SK-N-SH (cell line): ENCODE measurements around the gene EFCAB6. TPM values are rescaled to one million over a fixed set of nuclear protein-coding genes. Genes with fewer than 3 reads are reported as not detected.

ENCODE experiments used
- CTCF ChIA-PET: fragments of 300-600, 350-600 bp; formaldehyde crosslinking; extraction: SDS; loops from one replicate; lab custom pipeline; 2021; lab: Yijun Ruan, JAX
- POLR2A ChIA-PET: fragments of 350-600 bp; sonication (Branson Sonifier 250); formaldehyde crosslinking; extraction: SDS; loops from one replicate; lab custom pipeline; 2020; ENCODE audit warnings: antibody characterized with exemption, inconsistent platforms; lab: Yijun Ruan, JAX
- DNase-seq: peaks from one replicate; pipeline ENCODE4 v3.0.0; 2012
- H2AFZ ChIP-seq: fragments of 200-600 bp; sonication (generic); 2 replicates; pipeline ENCODE4 v1.8.1; 2016; ENCODE audit warnings: antibody characterized with exemption, mild to moderate bottlenecking, low read depth
- H3F3A ChIP-seq: fragments of 200-600 bp; sonication (generic); replicated peaks from 2 replicates; pipeline ENCODE3; 2016; ENCODE audit warnings: antibody characterized with exemption, mild to moderate bottlenecking; ENCODE audit not compliant: insufficient read depth
- H3K27ac ChIP-seq, 2 experiments: fragments of 200-500 bp in 1 of 2; fragments of 200-600 bp in 1 of 2; sonication (Bioruptor generic) in 1 of 2; sonication (generic), shearing (Covaris generic) in 1 of 2; 2 replicates each; pipeline versions ENCODE4 v1.5.1 to v1.6.1; 2014 to 2016; ENCODE audit warnings: low read depth in 2 of 2, inconsistent platforms in 1 of 2, low read length in 1 of 2, mild to moderate bottlenecking in 1 of 2, mixed read lengths in 1 of 2
- H3K27me3 ChIP-seq: fragments of 200-600 bp; sonication (generic), shearing (Covaris generic); 2 replicates; pipeline ENCODE4 v1.6.1; 2016; ENCODE audit warnings: mixed run types; ENCODE audit not compliant: insufficient read depth
- H3K36me3 ChIP-seq, 2 experiments: fragments of 200-500 bp in 1 of 2; fragments of 200-600 bp in 1 of 2; sonication (Bioruptor generic) in 1 of 2; sonication (generic) in 1 of 2; replicated peaks in 1 of 2; 2 replicates each; pipeline versions ENCODE3 to v1.5.1; 2014 to 2016; ENCODE audit warnings: low read length in 1 of 2, mild to moderate bottlenecking in 1 of 2; ENCODE audit not compliant: insufficient read depth in 2 of 2, control insufficient read depth in 1 of 2
- H3K4me1 ChIP-seq, 2 experiments: fragments of 200-500 bp in 1 of 2; fragments of 200-600 bp in 1 of 2; sonication (Bioruptor generic) in 1 of 2; sonication (generic), shearing (Covaris generic) in 1 of 2; 2 replicates each; pipeline versions ENCODE4 v1.5.1 to v1.6.1; 2014 to 2016; ENCODE audit warnings: low read depth in 1 of 2, low read length in 1 of 2, mixed run types in 1 of 2; ENCODE audit not compliant: insufficient read depth in 2 of 2, control insufficient read depth in 1 of 2
- H3K4me2 ChIP-seq: fragments of 200-600 bp; sonication (generic), shearing (Covaris generic); 2 replicates; pipeline ENCODE4 v1.6.1; 2017; ENCODE audit warnings: mixed run types
- H3K4me3 ChIP-seq, 2 experiments: fragments of 200-500 bp in 1 of 2; fragments of 200-600 bp in 1 of 2; sonication (Bioruptor generic) in 1 of 2; sonication (generic), shearing (Covaris generic) in 1 of 2; 2 replicates each; pipeline versions ENCODE4 v1.5.1 to v1.8.1; 2014 to 2016; ENCODE audit warnings: low read depth in 2 of 2, inconsistent platforms in 1 of 2, low read length in 1 of 2, mild to moderate bottlenecking in 1 of 2, mixed read lengths in 1 of 2, moderate library complexity in 1 of 2
- H3K79me2 ChIP-seq: fragments of 200-600 bp; sonication (generic); 2 replicates; pipeline ENCODE4 v1.8.1; 2017; ENCODE audit warnings: mild to moderate bottlenecking; ENCODE audit not compliant: insufficient read depth
- H3K9ac ChIP-seq: fragments of 200-600 bp; sonication (generic); 2 replicates; pipeline ENCODE4 v1.6.1; 2017; ENCODE audit warnings: mixed run types
- H3K9me2 ChIP-seq: fragments of 200-600 bp; sonication (generic); 2 replicates; pipeline ENCODE4 v1.6.1; 2017; ENCODE audit warnings: mixed run types
- H3K9me3 ChIP-seq: fragments of 200-600 bp; sonication (generic); 2 replicates; pipeline ENCODE4 v1.6.1; 2017; ENCODE audit warnings: mixed run types, mild to moderate bottlenecking, moderate library complexity
- H4K20me1 ChIP-seq: fragments of 200-600 bp; sonication (generic); 2 replicates; pipeline ENCODE4 v1.6.1; 2017; ENCODE audit warnings: mild to moderate bottlenecking, mixed run types; ENCODE audit not compliant: insufficient read depth
- CHD2 ChIP-seq: fragments of 150-350 bp; IDR thresholded peaks from 2 replicates; pipeline ENCODE4 v1.6.1; 2018; ENCODE audit warnings: low read length; ENCODE audit not compliant: partially characterized antibody
- ELF1 ChIP-seq: IDR thresholded peaks from 2 replicates; pipeline ENCODE4 v1.4.0; 2012
- EP300 ChIP-seq, 2 experiments: IDR thresholded peaks; 2 replicates each; pipeline versions ENCODE4 v1.4.0 to v1.6.1; 2012; ENCODE audit warnings: borderline replicate concordance in 1 of 2, low read depth in 1 of 2, low read length in 1 of 2
- FOSL2 ChIP-seq: IDR thresholded peaks from 2 replicates; pipeline ENCODE4 v1.4.0; 2012; ENCODE audit warnings: low read depth, mild to moderate bottlenecking, moderate library complexity, borderline replicate concordance
- FOXJ3 ChIP-seq: sonication (generic); formaldehyde crosslinking; IDR thresholded peaks from 2 replicates; pipeline ENCODE4 v1.5.1; 2020; ENCODE audit warnings: mild to moderate bottlenecking, missing genetic modification reagents
- FOXM1 ChIP-seq: IDR thresholded peaks from 2 replicates; pipeline ENCODE4 v1.4.0; 2012; ENCODE audit warnings: low read depth, mild to moderate bottlenecking
- IRF3 ChIP-seq: fragments of 150-350 bp; IDR thresholded peaks from 2 replicates; pipeline ENCODE4 v1.6.1; 2016; ENCODE audit warnings: mild to moderate bottlenecking, low read depth, low read length
- MEF2A ChIP-seq: IDR thresholded peaks from 2 replicates; pipeline ENCODE4 v1.4.0; 2012; ENCODE audit warnings: low read depth, borderline replicate concordance
- NRF1 ChIP-seq: IDR thresholded peaks from 2 replicates; pipeline ENCODE4 v1.6.1; 2012; ENCODE audit warnings: low read depth, mild to moderate bottlenecking, low read length
- PBX3 ChIP-seq: IDR thresholded peaks from 2 replicates; pipeline ENCODE4; 2012
- POLR2AphosphoS5 ChIP-seq: IDR thresholded peaks from 2 replicates; pipeline ENCODE4 v1.6.1; 2012; ENCODE audit warnings: low read depth, low read length
- RAD21 ChIP-seq: IDR thresholded peaks from 2 replicates; pipeline ENCODE4 v1.6.1; 2012; ENCODE audit warnings: mild to moderate bottlenecking, low read length
- RXRA ChIP-seq: IDR thresholded peaks from 2 replicates; pipeline ENCODE4 v1.4.0; 2012; ENCODE audit warnings: low read depth, mild to moderate bottlenecking, borderline replicate concordance
- SMC3 ChIP-seq: IDR thresholded peaks from 2 replicates; pipeline ENCODE4 v1.6.1; 2012; ENCODE audit warnings: low read depth, low read length, improper control_type of control experiment
- TCF12 ChIP-seq: IDR thresholded peaks from 2 replicates; pipeline ENCODE4 v1.4.0; 2012
- USF1 ChIP-seq: IDR thresholded peaks from 2 replicates; pipeline ENCODE4 v1.4.0; 2012; ENCODE audit warnings: low read depth, borderline replicate concordance
- USF2 ChIP-seq: fragments of 150-350 bp; IDR thresholded peaks from 2 replicates; pipeline ENCODE4 v1.6.1; 2017; ENCODE audit warnings: antibody characterized with exemption, low read length, low read depth, borderline replicate concordance
- YY1 ChIP-seq: IDR thresholded peaks from 2 replicates; pipeline ENCODE4 v1.4.0; 2012; ENCODE audit warnings: low read depth, mild to moderate bottlenecking
- WGBS: methylation state at CpG from one replicate; pipeline ENCODE4 v1.1.6; 2017; ENCODE audit warnings: low lambda C conversion rate; 5-methylcytosine and 5-hydroxymethylcytosine counted together
- polyA plus RNA-seq, 3 experiments: library from polyadenylated mRNA; depleted of rRNA; stranded (reverse); fragments of >200 nt; gene quantifications; 2 replicates each; pipeline ENCODE4 v1.2.3, GENCODE V29; 2012

Gene EFCAB6
- polyA plus RNA-seq, 1 of the 3 experiments (the other 2 are of a cell fraction) = 0.46 TPM

GRCh38 chr22:43750751-43751150, 61.4 kb downstream of the EFCAB6 start (continued):
- no peak for TF ChIP-seq YY1
- TF ChIP-seq RAD21 = no peak
- no peak for TF ChIP-seq MEF2A

GRCh38 chr22:43749473-43749872, 62.6 kb downstream of the EFCAB6 start:
- no peaks in the 10 kb centered on the region for H4K20me1 ChIP-seq
- no peaks in the 10 kb centered on the region for H3K36me3 ChIP-seq
- H3K27me3 ChIP-seq = no peaks in the 10 kb centered on the region
- no peak for DNase-seq
- no peak overlapping the region for H2AFZ ChIP-seq
- H3K4me3 ChIP-seq = no peak overlapping the region
- TF ChIP-seq POLR2AphosphoS5 (no peak), USF2 (no peak), SMC3 (no peak), CHD2 (no peak), YY1 (no peak), FOSL2 (no peak), RXRA (no peak), FOXM1 (no peak), PBX3 (no peak)
- H3K79me2 ChIP-seq = no peaks in the 10 kb centered on the region
- CTCF ChIA-PET = interaction anchor here (0.6 kb wide), 1 partner anchor 16 kb away, joined by 3 read pairs; no protein-coding TSS in a partner anchor
- no peaks in the 10 kb centered on the region for H3K4me1 ChIP-seq
- POLR2A ChIA-PET = no interaction called here
- no peak overlapping the region for H3K27ac ChIP-seq
- no peak overlapping the region for H3K4me2 ChIP-seq
- H3K9ac ChIP-seq = no peak overlapping the region
- H3F3A ChIP-seq = no peaks in the 10 kb centered on the region
- no peaks in the 10 kb centered on the region for H3K9me3 ChIP-seq
- no peaks in the 10 kb centered on the region for H3K9me2 ChIP-seq
- 88% methylated on average over 4 of the region's 15 CpGs for WGBS

GRCh38 chr22:43747877-43748276, 64.2 kb downstream of the EFCAB6 start:
- H3K27ac ChIP-seq = no peak overlapping the region
- H3F3A ChIP-seq = no peaks in the 10 kb centered on the region
- H3K4me1 ChIP-seq = no peaks in the 10 kb centered on the region
- TF ChIP-seq EP300 (IDR thresholded peaks at IDR 0.05; ENCODE audit: borderline replicate concordance in 1 of 2, low read depth in 1 of 2, low read length in 1 of 2) (no peak), FOXJ3 (CRISPR knock-in tag) (no peak), USF2 (no peak), USF1 (no peak), NRF1 (no peak), ELF1 (no peak), IRF3 (no peak), TCF12 (no peak), PBX3 (no peak)
- H4K20me1 ChIP-seq = no peaks in the 10 kb centered on the region
- H3K9me3 ChIP-seq = no peaks in the 10 kb centered on the region
- H3K36me3 ChIP-seq = no peaks in the 10 kb centered on the region
- DNase-seq = no peak
- 93% methylated on average over 3 of the region's 6 CpGs for WGBS
- H2AFZ ChIP-seq = no peak overlapping the region
- no peaks in the 10 kb centered on the region for H3K27me3 ChIP-seq
- no peak overlapping the region for H3K9ac ChIP-seq
- no peak overlapping the region for H3K4me2 ChIP-seq
- no peaks in the 10 kb centered on the region for H3K79me2 ChIP-seq
- ChIA-PET CTCF (no interaction called here), POLR2A (no interaction called here)
- no peak overlapping the region for H3K4me3 ChIP-seq
- H3K9me2 ChIP-seq = no peaks in the 10 kb centered on the region
